ENCODE data around the gene PDZRN3.

The PDZRN3 gene

DNA sequence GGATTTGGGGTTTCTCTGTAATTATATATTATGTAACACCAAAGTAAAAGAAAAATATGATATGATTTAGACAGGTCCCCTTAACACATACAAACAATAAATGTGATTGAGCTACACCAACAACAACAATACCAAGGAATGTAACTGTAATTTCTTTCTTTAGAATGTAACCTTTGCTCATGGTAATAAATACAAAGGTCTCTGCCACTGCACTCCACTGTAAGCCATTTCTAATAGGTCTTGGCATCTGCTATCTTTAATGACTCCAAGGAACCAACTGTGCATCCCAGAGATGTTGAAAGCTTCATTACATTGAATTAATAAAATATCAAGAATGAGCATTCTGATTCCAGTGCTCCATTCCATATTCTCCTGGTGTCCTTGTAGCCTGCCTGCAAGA lies 88.8 kb downstream of the PDZRN3 start:
- no peaks in the 10 kb centered on the region for H3K9me3 ChIP-seq (ENCODE audit: insufficient read depth, low read depth, low read length)
- no peak overlapping the region for H3K4me2 ChIP-seq (ENCODE audit: low read length)
- H3K4ac ChIP-seq (ENCODE audit: low read depth, low read length): peak overlapping the region; percentile 75
- H4K8ac ChIP-seq (ENCODE audit: low read depth, low read length): no peak overlapping the region
- H3K79me1 ChIP-seq (ENCODE audit: low read length): no peaks in the 10 kb centered on the region
- no peaks in the 10 kb centered on the region for H3K27me3 ChIP-seq (ENCODE audit: insufficient read depth, low read length)
- H3K9ac ChIP-seq (ENCODE audit: low read length): no peak overlapping the region
- H3K4me3 ChIP-seq (ENCODE audit: low read depth, low read length): no peak overlapping the region
- no peak overlapping the region for H3K27ac ChIP-seq (ENCODE audit: low read depth, low read length)
- no peak overlapping the region for H2AK5ac ChIP-seq (ENCODE audit: low read length)
- peaks cover 6 to 10% of the 10 kb centered on the region in 2 experiments for H3K4me1 ChIP-seq (ENCODE audit: control insufficient read depth in 1 of 2, insufficient read depth in 2 of 2, low read length in 2 of 2)
- no peak overlapping the region for H3K23ac ChIP-seq (ENCODE audit: low read length)
- H3K14ac ChIP-seq (ENCODE audit: low read length): no peak overlapping the region
- H2AFZ ChIP-seq (ENCODE audit: insufficient read depth, low read length, poor library complexity): no peak overlapping the region
- peaks cover 2% of the 10 kb centered on the region in 2 experiments for H3K36me3 ChIP-seq (ENCODE audit: control insufficient read depth in 1 of 2, insufficient read depth in 2 of 2, low read length in 2 of 2)
- no peak overlapping the region for H4K12ac ChIP-seq (ENCODE audit: low read depth, low read length)
- no peaks in the 10 kb centered on the region for H3K79me2 ChIP-seq (ENCODE audit: control insufficient read depth, insufficient read depth, low read length, poor library complexity)
- peak overlapping the region; percentile 88 for H3K18ac ChIP-seq (ENCODE audit: low read length)
- H2BK12ac ChIP-seq (ENCODE audit: low read length): no peak overlapping the region
- H2BK5ac ChIP-seq (ENCODE audit: low read depth, low read length, poor library complexity): no peak overlapping the region
- H2BK120ac ChIP-seq (ENCODE audit: insufficient read depth, low read length, poor library complexity): no peak overlapping the region
- no peak overlapping the region for H4K91ac ChIP-seq (ENCODE audit: low read depth, low read length)
- no peak for DNase-seq

- no peak overlapping the region for H3K4me2 ChIP-seq (ENCODE audit: low read length)
- no peak overlapping the region for H3K18ac ChIP-seq (ENCODE audit: low read length)
- no peak overlapping the region for H3K4me3 ChIP-seq (ENCODE audit: low read depth, low read length)
- DNase-seq: no peak
- no peak overlapping the region for H3K27ac ChIP-seq (ENCODE audit: low read depth, low read length)
- H4K12ac ChIP-seq (ENCODE audit: low read depth, low read length): no peak overlapping the region
- H3K9ac ChIP-seq (ENCODE audit: low read length): no peak overlapping the region
- no peak overlapping the region for H3K23ac ChIP-seq (ENCODE audit: low read length)
- no peak overlapping the region for H4K91ac ChIP-seq (ENCODE audit: low read depth, low read length)
- no peak overlapping the region for H4K8ac ChIP-seq (ENCODE audit: low read depth, low read length)
- H3K27me3 ChIP-seq (ENCODE audit: insufficient read depth, low read length): no peaks in the 10 kb centered on the region
- no peaks in the 10 kb centered on the region for H3K9me3 ChIP-seq (ENCODE audit: insufficient read depth, low read depth, low read length)
- H3K36me3 ChIP-seq (ENCODE audit: control insufficient read depth in 1 of 2, insufficient read depth in 2 of 2, low read length in 2 of 2): peaks cover 2% of the 10 kb centered on the region in 2 experiments
- no peaks in the 10 kb centered on the region for H3K79me2 ChIP-seq (ENCODE audit: control insufficient read depth, insufficient read depth, low read length, poor library complexity)
- H2BK12ac ChIP-seq (ENCODE audit: low read length): no peak overlapping the region
- H2BK5ac ChIP-seq (ENCODE audit: low read depth, low read length, poor library complexity): no peak overlapping the region
- H3K4ac ChIP-seq (ENCODE audit: low read depth, low read length): no peak overlapping the region
- no peak overlapping the region for H2AFZ ChIP-seq (ENCODE audit: insufficient read depth, low read length, poor library complexity)
- no peak overlapping the region for H2BK120ac ChIP-seq (ENCODE audit: insufficient read depth, low read length, poor library complexity)
- no peak overlapping the region for H2AK5ac ChIP-seq (ENCODE audit: low read length)
- H3K79me1 ChIP-seq (ENCODE audit: low read length): no peaks in the 10 kb centered on the region
- H3K4me1 ChIP-seq (ENCODE audit: control insufficient read depth in 1 of 2, insufficient read depth in 2 of 2, low read length in 2 of 2): peaks cover 6 to 10% of the 10 kb centered on the region in 2 experiments
- no peak overlapping the region for H3K14ac ChIP-seq (ENCODE audit: low read length)
Observed at GRCh38 chr3:73535137-73535536, 89.6 kb downstream of the PDZRN3 start.

DNA sequence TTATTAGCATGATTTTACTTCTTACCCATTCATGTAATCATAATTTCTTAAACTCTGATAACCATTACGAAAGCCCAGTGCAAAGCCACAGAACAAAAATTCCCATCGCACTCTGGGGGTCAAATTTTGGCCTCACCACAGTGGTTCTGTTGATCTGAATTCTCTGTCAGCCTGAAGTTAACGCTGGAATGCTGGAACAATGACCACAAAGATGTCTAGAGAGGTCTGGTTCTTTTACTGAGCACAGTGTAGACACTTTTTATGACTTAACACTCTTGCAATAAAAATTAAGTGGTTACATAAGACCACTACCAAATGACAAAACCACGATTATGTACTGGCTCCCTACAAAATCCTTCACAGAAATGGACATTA lies 94.7 kb downstream of the PDZRN3 start:
- H3K4me3 ChIP-seq (ENCODE audit: low read depth, low read length): no peak overlapping the region
- H3K79me1 ChIP-seq (ENCODE audit: low read length): no peaks in the 10 kb centered on the region
- H2BK12ac ChIP-seq (ENCODE audit: low read length): no peak overlapping the region
- H2AFZ ChIP-seq (ENCODE audit: insufficient read depth, low read length, poor library complexity): no peak overlapping the region
- H3K79me2 ChIP-seq (ENCODE audit: control insufficient read depth, insufficient read depth, low read length, poor library complexity): no peaks in the 10 kb centered on the region
- no peak overlapping the region for H2BK120ac ChIP-seq (ENCODE audit: insufficient read depth, low read length, poor library complexity)
- no peak overlapping the region for H3K18ac ChIP-seq (ENCODE audit: low read length)
- no peaks in the 10 kb centered on the region for H3K27me3 ChIP-seq (ENCODE audit: insufficient read depth, low read length)
- H2BK5ac ChIP-seq (ENCODE audit: low read depth, low read length, poor library complexity): no peak overlapping the region
- H3K14ac ChIP-seq (ENCODE audit: low read length): no peak overlapping the region
- no peak overlapping the region for H3K23ac ChIP-seq (ENCODE audit: low read length)
- no peak overlapping the region for H2AK5ac ChIP-seq (ENCODE audit: low read length)
- H4K12ac ChIP-seq (ENCODE audit: low read depth, low read length): no peak overlapping the region
- peaks cover 0 to 2% of the 10 kb centered on the region in 2 experiments for H3K4me1 ChIP-seq (ENCODE audit: control insufficient read depth in 1 of 2, insufficient read depth in 2 of 2, low read length in 2 of 2)
- H3K36me3 ChIP-seq (ENCODE audit: control insufficient read depth in 1 of 2, insufficient read depth in 2 of 2, low read length in 2 of 2): peaks cover 0 to 4% of the 10 kb centered on the region in 2 experiments
- H3K4me2 ChIP-seq (ENCODE audit: low read length): no peak overlapping the region
- no peak overlapping the region for H3K27ac ChIP-seq (ENCODE audit: low read depth, low read length)
- DNase-seq: no peak
- H3K9ac ChIP-seq (ENCODE audit: low read length): no peak overlapping the region
- H3K9me3 ChIP-seq (ENCODE audit: insufficient read depth, low read depth, low read length): no peaks in the 10 kb centered on the region
- H4K91ac ChIP-seq (ENCODE audit: low read depth, low read length): no peak overlapping the region
- H4K8ac ChIP-seq (ENCODE audit: low read depth, low read length): no peak overlapping the region
- no peak overlapping the region for H3K4ac ChIP-seq (ENCODE audit: low read depth, low read length)
- WGBS (ENCODE audit: extremely low coverage, insufficient coverage, insufficient read length): no CpG with 5 or more reads among the region's 4 CpGs

DNA sequence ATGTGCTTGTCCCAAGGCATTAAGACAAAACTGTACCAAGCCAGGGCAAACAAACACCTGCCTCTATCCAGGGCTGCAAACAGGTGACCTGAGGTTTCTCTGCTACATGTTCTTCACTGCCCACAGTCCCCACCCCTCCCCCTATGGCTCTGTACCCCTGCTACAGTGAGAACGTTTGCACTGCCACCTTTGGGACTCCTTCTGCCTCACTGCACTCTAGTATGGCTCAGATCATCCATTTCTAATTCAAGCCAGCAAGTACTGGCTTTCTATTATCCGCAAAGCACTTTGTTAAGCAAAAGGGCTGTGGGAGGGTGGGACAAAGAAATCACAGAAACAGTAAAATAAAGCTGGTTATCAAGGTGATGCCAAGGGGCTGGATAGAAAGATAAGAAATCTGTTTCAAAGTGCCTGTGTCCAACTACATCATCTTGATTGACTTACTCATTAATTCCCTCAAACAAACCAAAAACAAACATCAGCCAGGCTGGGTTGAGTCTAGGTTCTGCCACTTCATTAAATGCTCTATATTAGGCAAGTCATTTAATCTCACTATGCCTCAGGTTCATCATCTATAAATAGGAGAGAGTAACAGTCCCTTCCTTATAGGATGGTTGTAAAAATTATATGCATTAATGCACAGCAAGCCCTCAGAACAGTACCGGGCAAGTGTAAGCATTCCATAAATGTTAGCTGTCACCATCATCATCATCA lies 95.3 kb downstream of the PDZRN3 start:
- Histone ChIP-seq H3K79me1 (ENCODE audit: low read length) (no peaks in the 10 kb centered on the region), H3K4ac (ENCODE audit: low read depth, low read length) (no peak overlapping the region), H3K79me2 (ENCODE audit: control insufficient read depth, insufficient read depth, low read length, poor library complexity) (no peaks in the 10 kb centered on the region), H4K8ac (ENCODE audit: low read depth, low read length) (no peak overlapping the region), H2AFZ (ENCODE audit: insufficient read depth, low read length, poor library complexity) (no peak overlapping the region), H3K14ac (ENCODE audit: low read length) (no peak overlapping the region), H3K9ac (ENCODE audit: low read length) (no peak overlapping the region), H4K12ac (ENCODE audit: low read depth, low read length) (no peak overlapping the region), H3K18ac (ENCODE audit: low read length) (peak overlapping the region; percentile 40), H3K36me3 (ENCODE audit: control insufficient read depth in 1 of 2, insufficient read depth in 2 of 2, low read length in 2 of 2) (peaks cover 0 to 2% of the 10 kb centered on the region in 2 experiments), H4K91ac (ENCODE audit: low read depth, low read length) (no peak overlapping the region), H2BK12ac (ENCODE audit: low read length) (peak overlapping the region; percentile 17), H2BK5ac (ENCODE audit: low read depth, low read length, poor library complexity) (no peak overlapping the region), H3K9me3 (ENCODE audit: insufficient read depth, low read depth, low read length) (no peaks in the 10 kb centered on the region), H3K23ac (ENCODE audit: low read length) (no peak overlapping the region), H3K4me2 (ENCODE audit: low read length) (no peak overlapping the region), H3K27me3 (ENCODE audit: insufficient read depth, low read length) (no peaks in the 10 kb centered on the region), H2AK5ac (ENCODE audit: low read length) (no peak overlapping the region), H3K4me3 (ENCODE audit: low read depth, low read length) (no peak overlapping the region), H3K27ac (ENCODE audit: low read depth, low read length) (no peak overlapping the region), H2BK120ac (ENCODE audit: insufficient read depth, low read length, poor library complexity) (no peak overlapping the region), H3K4me1 (ENCODE audit: control insufficient read depth in 1 of 2, insufficient read depth in 2 of 2, low read length in 2 of 2) (no peaks in the 10 kb centered on the region)
- no peak for DNase-seq
- no CpG with 5 or more reads among the region's 3 CpGs for WGBS (ENCODE audit: extremely low coverage, insufficient coverage, insufficient read length)
